Hepatic stellate cell (primary cell): ENCODE results near the gene CHPF.
A peak's percentile ranks its signal among the peaks of the same experiment; 100 is the strongest.

ENCODE experiments used
- DNase-seq: peaks from one replicate; pipeline ENCODE4 v3.0.0; 2011; ENCODE audit warnings: low spot score

The CHPF gene

GRCh38 chr2:219567791-219568361 lies 24.3 kb upstream of the CHPF start:
- no peak for DNase-seq

- no peak for DNase-seq
Observed at GRCh38 chr2:219567131-219567530, 23.5 kb upstream of the CHPF start.

GRCh38 chr2:219566640-219567039 lies 23.0 kb upstream of the CHPF start:
- DNase-seq, result no peak

- no peak for DNase-seq
Observed at GRCh38 chr2:219565130-219566080, 21.8 kb upstream of the CHPF start.

- DNase-seq, result no peak
Observed at GRCh38 chr2:219563271-219563928, 19.8 kb upstream of the CHPF start.

GRCh38 chr2:219562049-219563020 lies 18.7 kb upstream of the CHPF start:
- no peak for DNase-seq

GRCh38 chr2:219561179-219562048 lies 17.8 kb upstream of the CHPF start:
- DNase-seq, result no peak

- no peak for DNase-seq
Observed at GRCh38 chr2:219560893-219561178, 17.2 kb upstream of the CHPF start.

- peak; percentile 59 for DNase-seq
Observed at GRCh38 chr2:219560037-219560892, 16.7 kb upstream of the CHPF start.

- DNase-seq, result no peak
Observed at GRCh38 chr2:219559156-219559915, 15.7 kb upstream of the CHPF start.

- DNase-seq, result no peak
Observed at GRCh38 chr2:219557791-219558785, 14.5 kb upstream of the CHPF start.

GRCh38 chr2:219557320-219557719 lies 13.7 kb upstream of the CHPF start:
- no peak for DNase-seq

- DNase-seq, result no peak
Observed at GRCh38 chr2:219556413-219556812, 12.8 kb upstream of the CHPF start.

- DNase-seq, result no peak
Observed at GRCh38 chr2:219555956-219556355, 12.3 kb upstream of the CHPF start.

GRCh38 chr2:219554350-219554749 lies 10.7 kb upstream of the CHPF start:
- no peak for DNase-seq

- no peak for DNase-seq
Observed at GRCh38 chr2:219553463-219553963, 9.9 kb upstream of the CHPF start.

GRCh38 chr2:219553168-219553417 lies 9.5 kb upstream of the CHPF start:
- no peak for DNase-seq
